NCI-H2107 treated with DMSO at 0.1 percent for 48 hours (cell line): Measurements from ENCODE around the gene EWSR1.

ENCODE experiments used
- DNase-seq: peaks from one replicate; lab custom pipeline; 2025; ENCODE audit not compliant: unreplicated experiment; lab: John Stamatoyannopoulos, UW

EWSR1 gene

GRCh38 chr22:29302681-29303465, 34.8 kb downstream of the EWSR1 start:
- no peak for DNase-seq

GRCh38 chr22:29305836-29306174, 37.7 kb downstream of the EWSR1 start:
- no peak for DNase-seq

GRCh38 chr22:29306175-29306834, 38.2 kb downstream of the EWSR1 start, which contains the start of gene GAS2L1:
Gene GAS2L1, plus strand, starts transcription at chr22:29306650. Its CDS starts 1,456 bp downstream, at chr22:29308106.
- DNase-seq = no peak

- no peak for DNase-seq
These were observed 38.9 kb downstream of the EWSR1 start for GRCh38 chr22:29306835-29307595.

GRCh38 chr22:29307596-29308147, 39.6 kb downstream of the EWSR1 start:
- no peak for DNase-seq

- no peak for DNase-seq
These were observed 40.2 kb downstream of the EWSR1 start for GRCh38 chr22:29308148-29308790.

GRCh38 chr22:29308791-29309262, 40.8 kb downstream of the EWSR1 start:
- DNase-seq = no peak

- no peak for DNase-seq
These were observed 41.4 kb downstream of the EWSR1 start for GRCh38 chr22:29309332-29310064.

- no peak for DNase-seq
These were observed 42.2 kb downstream of the EWSR1 start for GRCh38 chr22:29310065-29310862.

GRCh38 chr22:29310863-29311339, 42.8 kb downstream of the EWSR1 start:
- no peak for DNase-seq

GRCh38 chr22:29311464-29312217, 43.6 kb downstream of the EWSR1 start:
- DNase-seq = no peak

- DNase-seq = no peak
These were observed 44.4 kb downstream of the EWSR1 start for GRCh38 chr22:29312218-29313125.

- no peak for DNase-seq
These were observed 45.1 kb downstream of the EWSR1 start for GRCh38 chr22:29313126-29313575.

GRCh38 chr22:29313576-29314466, 45.8 kb downstream of the EWSR1 start:
- DNase-seq = no peak

- no peak for DNase-seq
These were observed 46.6 kb downstream of the EWSR1 start for GRCh38 chr22:29314537-29315285.
